Upper lobe of left lung (tissue), 4 donors: Measurements from ENCODE around the gene PPARD.

Experiments
- EP300 ChIP-seq, 4 donors: sonication (generic); formaldehyde crosslinking; IDR thresholded peaks; one replicate each; pipeline ENCODE4 v1.5.1; 2017; ENCODE audit warnings: antibody characterized with exemption in 4 of 4, control low read depth in 2 of 4
- TF ChIP-seq, protein P1 (sequence below), 6 experiments: fragments of 450-650 bp in 4 of 6; fragments of 200-600 bp in 2 of 6; sonication (generic) in 2 of 6; IDR thresholded peaks; one replicate each; pipeline ENCODE4 v1.5.1; 2016 to 2019; ENCODE audit warnings: antibody characterized with exemption in 6 of 6

DNA sequence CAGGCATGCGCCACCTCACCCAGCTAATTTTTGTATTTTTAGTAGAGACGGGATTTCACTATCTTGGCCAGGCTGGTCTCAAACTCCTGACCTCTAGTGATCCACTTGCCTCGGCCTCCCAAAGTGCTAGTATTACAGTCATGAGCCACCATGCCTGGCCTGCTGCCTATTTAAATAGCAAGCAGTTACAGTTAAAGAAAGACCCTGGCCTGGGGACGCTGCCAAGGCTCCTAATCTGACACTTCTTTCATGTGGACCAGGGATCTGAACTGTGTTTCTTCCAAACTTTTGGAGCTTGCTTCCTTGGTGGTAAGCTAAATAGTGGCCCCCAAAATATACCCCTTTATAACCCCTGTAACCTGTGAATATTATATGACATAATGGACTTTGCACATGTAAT is 15.3 kb downstream of the PPARD start:
- TF ChIP-seq EP300 (IDR thresholded peaks at IDR 0.05) = no peak
- TF ChIP-seq, protein P1, sequence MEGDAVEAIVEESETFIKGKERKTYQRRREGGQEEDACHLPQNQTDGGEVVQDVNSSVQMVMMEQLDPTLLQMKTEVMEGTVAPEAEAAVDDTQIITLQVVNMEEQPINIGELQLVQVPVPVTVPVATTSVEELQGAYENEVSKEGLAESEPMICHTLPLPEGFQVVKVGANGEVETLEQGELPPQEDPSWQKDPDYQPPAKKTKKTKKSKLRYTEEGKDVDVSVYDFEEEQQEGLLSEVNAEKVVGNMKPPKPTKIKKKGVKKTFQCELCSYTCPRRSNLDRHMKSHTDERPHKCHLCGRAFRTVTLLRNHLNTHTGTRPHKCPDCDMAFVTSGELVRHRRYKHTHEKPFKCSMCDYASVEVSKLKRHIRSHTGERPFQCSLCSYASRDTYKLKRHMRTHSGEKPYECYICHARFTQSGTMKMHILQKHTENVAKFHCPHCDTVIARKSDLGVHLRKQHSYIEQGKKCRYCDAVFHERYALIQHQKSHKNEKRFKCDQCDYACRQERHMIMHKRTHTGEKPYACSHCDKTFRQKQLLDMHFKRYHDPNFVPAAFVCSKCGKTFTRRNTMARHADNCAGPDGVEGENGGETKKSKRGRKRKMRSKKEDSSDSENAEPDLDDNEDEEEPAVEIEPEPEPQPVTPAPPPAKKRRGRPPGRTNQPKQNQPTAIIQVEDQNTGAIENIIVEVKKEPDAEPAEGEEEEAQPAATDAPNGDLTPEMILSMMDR (IDR thresholded peaks at IDR 0.05) = no peak
